GM18507 (cell line): Measurements from ENCODE around the gene SLC30A10.
"Not testable (repeated sequence)": the region's sequence is repeated elsewhere in the genome, so short reads cannot be mapped to it uniquely, and the experiment has no call there.

Source experiments
- DNase-seq: peaks from one replicate; pipeline ENCODE4 v3.0.0; 2011; ENCODE audit warnings: low read depth; ENCODE audit not compliant: insufficient read length; ENCODE audit errors: extremely low spot score
- FAIRE-seq: peaks from 2 replicates; lab custom pipeline; 2011; peaks lifted over from hg19 to GRCh38; lab: Jason Lieb, UNC

The SLC30A10 gene

DNA sequence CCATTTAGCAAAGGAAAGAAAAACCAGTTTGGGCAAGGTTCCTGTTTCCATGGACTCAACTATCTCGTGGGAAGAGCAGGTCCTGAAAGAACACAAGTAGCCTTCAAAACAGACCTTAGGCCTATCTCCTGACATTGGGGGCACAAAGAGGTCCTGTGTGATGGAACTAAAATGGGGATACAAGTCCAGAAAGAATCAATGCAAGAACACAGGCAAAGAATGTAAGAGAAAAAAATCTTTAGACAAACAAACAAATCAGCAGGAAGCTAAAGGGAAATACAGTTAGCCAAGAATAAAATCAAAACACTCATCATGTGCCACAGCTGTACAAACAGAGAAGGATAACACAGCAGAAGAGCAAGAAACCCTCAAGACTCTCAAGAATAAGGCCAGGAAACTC is 28.2 kb downstream of the SLC30A10 start:
- DNase-seq (no peak), FAIRE-seq (no peak)

DNA sequence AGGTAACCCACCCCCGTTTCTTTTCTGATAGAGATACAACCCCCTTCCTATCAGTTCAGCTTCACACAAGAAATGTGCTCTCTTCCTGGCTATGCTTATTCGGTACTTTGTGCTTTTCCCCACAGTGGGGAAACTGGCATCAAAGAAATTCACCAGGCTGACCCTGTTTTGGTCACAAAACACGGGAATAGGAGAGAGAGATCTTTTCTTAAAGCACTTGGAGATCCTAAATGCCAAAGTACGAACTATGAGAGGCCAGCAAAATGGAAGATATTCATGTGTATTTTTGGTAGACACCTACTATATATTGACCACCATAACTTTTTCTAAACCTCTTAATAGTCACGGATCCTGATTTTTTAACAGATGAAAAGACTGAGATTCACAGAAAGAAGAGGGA is 30.0 kb downstream of the SLC30A10 start:
- FAIRE-seq (no peak), DNase-seq (no peak)

DNA sequence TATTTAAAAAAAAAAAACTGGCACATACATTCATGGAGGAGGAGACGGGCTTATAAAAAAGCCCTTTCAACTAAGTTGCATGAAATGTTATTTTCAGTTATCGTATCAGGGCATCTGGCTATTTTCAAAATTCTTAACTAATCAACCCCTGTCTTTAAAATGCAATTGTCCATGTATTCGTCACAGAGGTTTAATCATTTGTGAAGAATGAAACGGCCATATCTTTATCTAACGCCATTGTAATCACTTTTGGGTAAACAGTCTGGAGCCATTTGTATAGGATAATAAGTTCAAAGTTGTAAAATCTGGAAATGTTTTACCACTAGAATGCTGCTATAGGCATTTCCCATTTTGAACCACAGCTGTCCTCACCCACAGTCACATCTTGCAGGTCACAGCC is 30.4 kb downstream of the SLC30A10 start:
- no peak for DNase-seq
- FAIRE-seq, result no peak

DNA sequence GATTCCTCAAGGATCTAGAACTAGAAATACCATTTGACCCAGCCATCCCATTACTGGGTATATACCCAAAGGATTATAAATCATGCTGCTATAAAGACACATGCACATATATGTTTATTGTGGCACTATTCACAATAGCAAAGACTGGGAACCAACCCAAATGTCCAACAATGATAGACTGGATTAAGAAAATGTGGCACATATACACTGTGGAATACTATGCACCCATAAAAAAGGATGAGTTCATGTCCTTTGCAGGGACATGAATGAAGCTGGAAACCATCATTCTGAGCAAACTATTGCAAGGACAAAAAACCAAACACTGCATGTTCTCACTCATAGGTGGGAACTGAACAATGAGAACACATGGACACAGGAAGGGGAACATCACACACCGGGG is 36.1 kb downstream of the SLC30A10 start:
- not testable (repeated sequence) for DNase-seq, FAIRE-seq

DNA sequence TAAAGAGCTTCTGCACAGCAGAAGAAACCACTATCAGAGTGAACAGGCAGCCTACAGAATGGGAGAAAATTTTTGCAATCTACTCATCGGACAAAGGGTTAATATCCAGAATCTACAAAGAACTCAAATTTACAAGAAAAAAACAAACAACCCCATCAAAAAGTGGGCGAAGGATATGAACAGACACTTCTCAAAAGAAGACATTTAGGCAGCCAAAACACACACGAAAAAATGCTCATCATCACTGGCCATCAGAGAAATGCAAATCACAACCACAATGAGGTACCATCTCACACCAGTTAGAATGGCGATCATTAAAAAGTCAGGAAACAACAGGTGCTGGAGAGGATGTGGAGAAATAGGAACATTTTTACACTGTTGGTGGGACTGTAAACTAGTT is 36.5 kb downstream of the SLC30A10 start:
- FAIRE-seq, DNase-seq: not testable (repeated sequence)

DNA sequence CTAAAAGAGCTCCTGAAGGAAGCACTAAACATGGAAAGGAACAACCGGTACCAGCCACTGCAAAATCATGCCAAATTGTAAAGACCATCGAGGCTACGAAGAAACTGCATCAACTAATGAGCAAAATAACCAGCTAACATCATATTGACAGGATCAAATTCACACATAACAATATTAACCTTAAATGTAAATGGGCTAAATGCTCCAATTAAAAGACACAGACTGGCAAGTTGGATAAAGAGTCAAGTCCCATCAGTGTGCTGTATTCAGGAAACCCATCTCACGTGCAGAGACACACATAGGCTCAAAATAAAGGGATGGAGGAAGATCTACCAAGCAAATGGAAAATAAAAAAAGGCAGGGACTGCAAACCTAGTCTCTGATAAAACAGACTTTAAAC is 39.7 kb downstream of the SLC30A10 start:
- not testable (repeated sequence) for FAIRE-seq, DNase-seq

DNA sequence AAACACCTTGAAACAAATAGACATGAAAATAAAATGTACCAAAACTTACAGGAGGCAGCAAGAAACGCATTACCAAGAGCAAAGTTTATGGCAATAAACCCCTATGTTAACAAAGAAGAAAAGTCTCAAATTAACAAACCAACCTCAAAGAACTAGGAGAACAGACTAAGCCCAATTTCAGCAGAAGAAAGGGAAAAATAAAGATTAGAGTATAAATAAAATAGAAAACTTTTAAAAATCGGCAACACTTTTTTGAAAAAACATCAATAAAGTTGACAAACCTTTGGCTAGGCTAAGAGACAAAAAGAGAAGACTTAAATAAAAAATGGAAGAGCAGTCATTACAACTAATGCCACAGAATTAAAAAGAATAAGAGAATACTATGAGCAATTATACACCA is 42.7 kb downstream of the SLC30A10 start:
- FAIRE-seq (no peak), DNase-seq (no peak)

DNA sequence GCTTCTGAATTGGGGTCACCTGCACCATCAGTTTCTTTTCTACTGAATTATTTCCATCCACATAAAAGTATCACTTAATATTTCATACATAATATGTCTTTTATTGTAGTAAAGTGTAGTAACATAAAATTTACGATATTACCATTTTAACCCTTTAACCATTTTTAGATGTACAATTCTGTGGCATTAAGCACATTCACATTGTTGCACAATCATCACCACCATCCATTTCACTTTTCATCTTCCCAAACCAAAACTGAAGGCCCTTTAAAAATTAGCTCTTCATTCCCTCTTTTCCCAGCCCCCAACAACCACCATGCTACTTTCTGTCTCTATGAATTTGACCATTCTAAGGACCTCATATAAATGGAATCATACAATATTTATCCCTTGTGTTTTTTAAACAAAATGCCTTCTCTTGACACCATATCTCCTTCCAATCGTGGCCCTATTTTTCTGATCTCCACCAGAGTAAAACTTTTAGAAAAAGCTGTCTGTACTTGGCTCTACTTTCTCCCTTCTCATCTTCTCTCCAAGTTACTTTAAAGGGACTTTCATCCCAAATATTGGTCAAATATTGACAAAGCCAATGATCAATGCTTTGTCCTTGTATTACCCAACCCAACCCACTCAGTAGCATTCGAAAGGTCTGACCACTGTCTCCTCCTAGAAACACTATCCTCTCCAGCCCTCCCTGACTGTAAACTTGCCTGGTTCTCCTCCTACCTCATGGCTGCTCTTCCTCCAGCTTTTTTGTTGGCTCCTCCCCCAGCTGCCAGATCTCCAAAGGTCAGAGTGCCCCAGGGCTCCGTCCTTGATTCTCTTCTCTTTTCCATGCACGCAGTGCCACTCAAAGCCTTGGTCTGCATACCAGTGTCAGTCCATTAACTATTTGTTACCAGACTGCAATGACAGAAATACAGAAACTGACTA is 44.7 kb downstream of the SLC30A10 start:
- DNase-seq (no peak), FAIRE-seq (no peak)

DNA sequence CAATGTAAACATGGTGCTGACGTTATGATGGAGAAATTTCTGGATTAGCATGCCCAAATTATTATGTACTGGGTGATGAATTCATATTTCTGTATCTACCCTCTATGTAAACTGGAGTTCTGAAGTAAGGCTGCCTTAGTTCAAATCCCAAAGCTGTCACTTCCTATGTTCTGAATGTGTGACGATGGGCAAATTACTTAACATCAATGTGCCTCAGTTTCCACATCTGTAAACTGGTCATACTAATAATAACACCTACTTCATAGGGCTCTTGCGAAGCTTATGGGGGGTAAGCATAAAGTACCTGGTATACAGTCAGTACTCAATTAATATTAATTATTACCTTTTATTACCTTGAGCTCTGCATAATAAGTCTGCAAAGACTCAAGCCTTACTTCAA is 45.6 kb downstream of the SLC30A10 start:
- no peak for FAIRE-seq
- DNase-seq, result no peak

DNA sequence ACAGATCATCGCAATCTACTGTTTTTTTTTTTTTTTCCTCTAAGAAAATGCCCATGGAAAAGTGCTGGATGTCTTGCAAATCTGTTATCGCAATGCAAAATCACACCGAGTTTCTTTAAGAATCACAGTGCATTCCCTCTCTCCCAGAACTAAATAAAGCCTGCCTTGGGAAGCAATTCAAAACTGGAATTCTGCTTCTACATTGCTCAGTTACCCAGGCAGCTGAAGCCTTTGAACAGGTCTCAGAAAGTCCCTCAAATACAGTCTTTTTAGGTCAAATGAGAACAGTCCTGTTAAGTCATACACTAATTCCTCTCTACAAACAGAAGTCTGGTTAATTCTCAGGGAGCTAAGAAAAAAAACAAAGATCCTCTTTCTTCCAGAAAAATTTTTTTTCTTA is 46.3 kb downstream of the SLC30A10 start:
- FAIRE-seq, result no peak
- DNase-seq, result no peak

DNA sequence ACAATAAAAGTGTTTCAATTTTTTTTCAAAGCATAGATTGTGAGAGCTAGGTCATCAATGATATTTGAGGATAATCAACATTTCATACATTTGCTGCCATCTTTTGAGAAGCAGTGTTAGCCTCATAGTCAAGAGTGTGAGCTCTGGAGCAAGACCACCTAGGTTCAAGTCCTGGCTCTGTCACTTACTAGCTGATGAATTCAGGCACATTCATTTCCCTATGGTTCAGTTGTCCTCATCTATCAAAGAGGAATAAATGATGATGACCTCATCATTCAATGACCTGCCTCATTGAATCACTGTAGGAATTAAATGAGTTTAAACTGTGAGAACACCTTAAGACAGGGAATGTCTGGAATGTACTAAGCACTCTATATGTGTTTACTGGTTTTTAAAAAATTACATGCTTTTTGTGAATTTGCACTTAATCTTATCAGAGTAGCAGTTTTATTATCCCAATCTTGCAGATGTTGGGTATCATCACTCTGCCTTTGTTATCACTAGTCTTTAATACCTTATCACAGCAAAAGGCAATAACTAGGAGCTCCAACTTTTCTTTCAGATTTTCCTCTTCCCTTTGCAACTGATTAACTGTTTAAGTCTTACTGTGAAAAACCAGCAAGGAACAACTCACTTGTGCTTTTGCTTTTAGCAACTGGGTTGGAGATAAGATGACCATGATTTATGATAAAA is 47.4 kb downstream of the SLC30A10 start:
- DNase-seq, result no peak
- FAIRE-seq, result no peak

DNA sequence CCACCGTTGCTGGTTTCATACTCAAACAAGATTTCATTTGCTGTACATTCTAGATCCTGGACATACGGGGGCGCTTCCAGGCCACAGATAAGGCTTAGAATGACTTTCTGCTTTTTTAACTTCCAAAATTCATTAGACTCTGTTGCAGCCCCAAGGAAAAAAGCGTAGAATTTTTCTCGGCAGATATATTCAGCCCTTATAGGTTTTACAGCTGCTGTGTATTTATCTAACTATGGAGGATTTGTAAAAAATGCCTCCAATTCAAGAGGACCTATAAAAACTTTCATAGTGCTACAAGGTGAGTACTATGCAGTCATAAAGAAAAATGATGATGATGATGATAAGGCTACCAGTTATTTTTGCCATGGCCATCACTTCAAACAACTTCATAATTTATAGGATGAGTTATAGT is 51.6 kb downstream of the SLC30A10 start:
- FAIRE-seq, result no peak
- DNase-seq, result no peak

DNA sequence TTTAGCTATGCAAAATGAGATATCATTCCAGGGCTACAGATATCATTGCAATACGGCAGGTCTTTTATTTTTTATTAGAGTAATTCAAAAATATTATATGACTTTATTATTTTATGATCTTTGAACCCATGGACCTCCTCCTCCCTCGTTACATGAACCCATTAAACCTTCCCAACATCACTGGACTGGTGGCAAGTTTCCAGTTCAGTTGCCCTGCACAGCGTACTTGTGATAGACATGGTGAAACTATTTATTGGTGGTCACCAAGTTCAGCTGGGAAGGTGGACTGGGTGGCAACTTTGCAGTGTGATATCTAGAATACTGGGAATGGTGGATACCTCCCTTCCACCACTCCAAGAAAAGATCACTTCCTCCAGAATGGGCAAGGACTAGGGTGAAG is 52.5 kb downstream of the SLC30A10 start:
- DNase-seq, result no peak
- FAIRE-seq, result no peak

DNA sequence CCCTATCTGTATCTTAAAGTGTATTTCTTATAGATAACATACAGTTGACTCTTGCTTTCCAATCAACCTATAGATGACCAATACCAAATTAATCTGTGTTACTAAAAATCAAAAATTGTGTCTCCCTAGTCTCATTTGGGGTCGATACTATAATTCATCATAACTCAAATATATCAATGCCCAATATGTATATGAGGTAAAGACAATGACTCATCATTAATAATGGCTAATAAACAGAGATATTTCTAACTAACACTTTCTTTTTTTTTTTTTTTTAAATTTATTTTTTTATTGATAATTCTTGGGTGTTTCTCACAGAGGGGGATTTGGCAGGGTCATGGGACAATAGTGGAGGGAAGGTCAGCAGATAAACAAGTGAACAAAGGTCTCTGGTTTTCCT is 55.8 kb downstream of the SLC30A10 start:
- DNase-seq, FAIRE-seq: not testable (repeated sequence)

DNA sequence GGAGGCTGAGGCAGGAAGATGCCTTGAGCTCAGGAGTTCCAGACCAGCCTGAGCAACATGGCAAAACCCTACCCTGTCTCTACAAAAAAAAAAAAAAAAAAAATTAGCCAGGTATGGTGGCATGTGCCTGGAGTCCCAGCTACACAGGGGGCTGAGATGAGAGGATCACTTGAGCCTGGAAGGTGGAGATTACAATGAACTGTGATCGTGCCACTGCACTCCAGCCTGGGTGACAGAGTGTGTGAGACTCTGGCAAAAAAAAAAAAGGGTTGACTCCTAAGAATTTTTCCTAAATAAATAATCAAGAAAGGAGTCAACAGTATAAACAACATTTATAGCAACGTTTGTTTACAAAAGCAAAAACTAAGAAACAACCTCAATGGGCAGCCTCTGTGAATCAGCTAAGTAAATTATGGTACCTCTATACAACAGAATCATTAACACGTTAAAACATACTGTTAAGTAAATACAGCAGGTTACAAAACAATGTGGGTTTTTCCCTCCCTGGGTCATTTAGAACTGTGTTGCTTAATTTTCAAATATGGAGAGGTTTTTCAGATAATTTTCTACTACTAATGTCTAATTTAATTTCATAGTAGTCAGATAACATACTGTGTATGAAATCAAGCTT is 56.8 kb downstream of the SLC30A10 start:
- DNase-seq, result no peak
- FAIRE-seq, result no peak

DNA sequence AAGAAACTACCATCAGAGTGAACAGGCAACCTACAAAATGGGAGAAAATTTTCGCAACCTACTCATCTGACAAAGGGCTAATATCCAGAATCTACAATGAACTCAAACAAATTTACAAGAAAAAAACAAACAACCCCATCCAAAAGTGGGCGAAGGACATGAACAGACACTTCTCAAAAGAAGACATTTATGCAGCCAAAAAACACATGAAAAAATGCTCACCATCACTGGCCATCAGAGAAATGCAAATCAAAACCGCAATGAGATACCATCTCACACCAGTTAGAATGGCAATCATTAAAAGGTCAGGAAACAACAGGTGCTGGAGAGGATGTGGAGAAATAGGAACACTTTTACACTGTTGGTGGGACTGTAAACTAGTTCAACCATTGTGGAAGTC is 59.7 kb downstream of the SLC30A10 start:
- FAIRE-seq, DNase-seq: not testable (repeated sequence)
